CD4-positive, alpha-beta T cell treated with Interleukin-15 for 4 hours (primary cell): ENCODE data around the gene TCEAL7.
"Not testable (repeated sequence)": the region's sequence is repeated elsewhere in the genome, so short reads cannot be mapped to it uniquely, and the experiment has no call there.

Source experiments
- DNase-seq: peaks from one replicate; pipeline ENCODE4 v3.0.0-alpha.2; 2020; ENCODE audit warnings: low spot score

Gene TCEAL7

GRCh38 chrX:103329991-103330390 lies at the start of gene TCEAL7:
TSS of gene TCEAL7 (plus strand) at chrX:103330239. CDS start at chrX:103331404, 1,165 bp downstream.
- DNase-seq, result no peak

GRCh38 chrX:103293118-103293517 lies 36.9 kb upstream of the TCEAL7 start:
- DNase-seq, result no peak

- no peak for DNase-seq
Observed at GRCh38 chrX:103304705-103305104, 25.3 kb upstream of the TCEAL7 start.

GRCh38 chrX:103305666-103306065 lies 24.4 kb upstream of the TCEAL7 start:
- DNase-seq, result not testable (repeated sequence)

- no peak for DNase-seq
Observed at GRCh38 chrX:103309860-103310554, 20.0 kb upstream of the TCEAL7 start.

- DNase-seq, result peak; percentile 75
Observed at GRCh38 chrX:103310555-103311398, 19.3 kb upstream of the TCEAL7 start, which contains the start of gene BEX2. TSS of gene BEX2 (minus strand) at chrX:103310990. CDS start at chrX:103309976, 1,014 bp downstream.

GRCh38 chrX:103311399-103311780 lies 18.6 kb upstream of the TCEAL7 start:
- no peak for DNase-seq

- DNase-seq, result no peak
Observed at GRCh38 chrX:103330681-103331288, 746 bp downstream of the TCEAL7 start.

- DNase-seq, result no peak
Observed at GRCh38 chrX:103338663-103339062, 8.6 kb downstream of the TCEAL7 start.

- peak; percentile 27 for DNase-seq
Observed at GRCh38 chrX:103343105-103343504, 13.1 kb downstream of the TCEAL7 start.

- no peak for DNase-seq
Observed at GRCh38 chrX:103344606-103345005, 14.6 kb downstream of the TCEAL7 start.

GRCh38 chrX:103347682-103348397 lies 17.8 kb downstream of the TCEAL7 start:
- no peak for DNase-seq

- DNase-seq, result no peak
Observed at GRCh38 chrX:103356130-103356798, 26.2 kb downstream of the TCEAL7 start, which contains the start of gene TCEAL9. TSS of gene TCEAL9 (plus strand) at chrX:103356506. CDS start at chrX:103357685, 1,179 bp downstream.

- DNase-seq, result no peak
Observed at GRCh38 chrX:103356858-103357257, 26.8 kb downstream of the TCEAL7 start.

- no peak for DNase-seq
Observed at GRCh38 chrX:103357871-103358270, 27.8 kb downstream of the TCEAL7 start.

- DNase-seq, result not testable (repeated sequence)
Observed at GRCh38 chrX:103359605-103360004, 29.6 kb downstream of the TCEAL7 start.

GRCh38 chrX:103360092-103360491 lies 30.1 kb downstream of the TCEAL7 start:
- no peak for DNase-seq

- DNase-seq, result no peak
Observed at GRCh38 chrX:103360916-103361315, 30.9 kb downstream of the TCEAL7 start.

GRCh38 chrX:103361798-103362197 lies 31.8 kb downstream of the TCEAL7 start:
- no peak for DNase-seq

GRCh38 chrX:103362474-103362873 lies 32.4 kb downstream of the TCEAL7 start:
- no peak for DNase-seq

GRCh38 chrX:103363046-103363445 lies 33.0 kb downstream of the TCEAL7 start:
- no peak for DNase-seq
